CD14-positive monocyte (primary cell): Measurements from ENCODE around the gene TNS4. TPM values are rescaled to one million over a fixed set of nuclear protein-coding genes. Genes with fewer than 3 reads are reported as not detected.

Experiments
- DNase-seq, 3 donors: peaks; one replicate each; pipeline ENCODE4 v3.0.0-alpha.2; 2011 to 2022
- H2AFZ ChIP-seq: 2 replicates; pipeline ENCODE4 v1.6.0; 2012; ENCODE audit warnings: mild to moderate bottlenecking, low read depth, low read length, inconsistent platforms; ENCODE audit not compliant: insufficient read depth, poor library complexity, severe bottlenecking
- H3K27ac ChIP-seq, 2 donors: 1 replicate in 1 of 2; 2 replicates in 1 of 2; pipeline ENCODE4 v1.5.1; 2012 to 2013; ENCODE audit warnings: low read length in 2 of 2, control low read depth in 1 of 2, inconsistent platforms in 1 of 2, low read depth in 1 of 2, mild to moderate bottlenecking in 1 of 2
- H3K27me3 ChIP-seq, 2 donors: one replicate each; pipeline versions ENCODE4 v1.6.0 to v1.6.1; 2011 to 2013; ENCODE audit warnings: low read length in 2 of 2; ENCODE audit not compliant: control insufficient read depth in 2 of 2, insufficient read depth in 2 of 2
- H3K36me3 ChIP-seq, 2 donors: replicated peaks in 1 of 2; 1 replicate in 1 of 2; 2 replicates in 1 of 2; pipeline versions ENCODE4 v1.5.1 to v1.6.1; 2012 to 2013; ENCODE audit warnings: low read length in 2 of 2, control low read depth in 1 of 2, inconsistent platforms in 1 of 2, mild to moderate bottlenecking in 1 of 2; ENCODE audit not compliant: insufficient read depth in 2 of 2, control insufficient read depth in 1 of 2
- H3K4me1 ChIP-seq, 2 donors: 1 replicate in 1 of 2; 2 replicates in 1 of 2; pipeline versions ENCODE4 v1.5.1 to v1.6.1; 2012 to 2013; ENCODE audit warnings: low read length in 2 of 2, control low read depth in 1 of 2, inconsistent platforms in 1 of 2, mild to moderate bottlenecking in 1 of 2, moderate library complexity in 1 of 2; ENCODE audit not compliant: insufficient read depth in 2 of 2, control insufficient read depth in 1 of 2
- H3K4me2 ChIP-seq: replicated peaks from 2 replicates; pipeline ENCODE3; 2012; ENCODE audit warnings: low read length, moderate library complexity, mild to moderate bottlenecking; ENCODE audit not compliant: poor library complexity, severe bottlenecking; ENCODE audit errors: extremely low read depth
- H3K4me3 ChIP-seq, 3 experiments: fragments of 200-600 bp in 1 of 3; sonication (generic) in 1 of 3; replicated peaks in 1 of 3; 1 replicate in 2 of 3; 2 replicates in 1 of 3; pipeline ENCODE4 v1.5.1; 2011 to 2013; ENCODE audit warnings: low read length in 3 of 3, mild to moderate bottlenecking in 3 of 3, control low read depth in 2 of 3, low read depth in 2 of 3, inconsistent platforms in 1 of 3, moderate library complexity in 1 of 3
- H3K79me2 ChIP-seq: 2 replicates; pipeline ENCODE4 v1.6.0; 2012; ENCODE audit warnings: mild to moderate bottlenecking, control low read depth, inconsistent platforms, low read length, moderate library complexity; ENCODE audit not compliant: insufficient read depth
- H3K9ac ChIP-seq: 2 replicates; pipeline ENCODE4 v1.6.0; 2017; ENCODE audit warnings: low read length, mild to moderate bottlenecking; ENCODE audit not compliant: insufficient read depth, poor library complexity, severe bottlenecking
- H3K9me3 ChIP-seq, 2 donors: replicated peaks in 1 of 2; 1 replicate in 1 of 2; 2 replicates in 1 of 2; pipeline versions ENCODE4 v1.5.1 to v1.6.1; 2012 to 2013; ENCODE audit warnings: low read length in 2 of 2, control low read depth in 1 of 2; ENCODE audit not compliant: control insufficient read depth in 1 of 2, insufficient read depth in 1 of 2
- H4K20me1 ChIP-seq: 2 replicates; pipeline ENCODE4 v1.6.0; 2012; ENCODE audit warnings: mild to moderate bottlenecking, low read length, control low read depth, moderate library complexity; ENCODE audit not compliant: insufficient read depth
- H3K27ac Mint-ChIP-seq, 7 donors: one replicate each; pipeline ENCODE4 v1.8.0; 2020; ENCODE audit warnings: mild to moderate bottlenecking in 7 of 7, mixed read lengths in 7 of 7, moderate library complexity in 6 of 7, inconsistent platforms in 2 of 7
- H3K27me3 Mint-ChIP-seq, 3 donors: one replicate each; pipeline ENCODE4 v1.8.0; 2021 to 2022; ENCODE audit warnings: low read depth in 3 of 3, mild to moderate bottlenecking in 3 of 3, mixed read lengths in 3 of 3, moderate library complexity in 3 of 3, inconsistent platforms in 1 of 3
- H3K36me3 Mint-ChIP-seq, 2 donors: one replicate each; pipeline ENCODE4 v1.8.0; 2020; ENCODE audit warnings: mixed read lengths in 2 of 2, inconsistent platforms in 1 of 2, mild to moderate bottlenecking in 1 of 2
- H3K4me1 Mint-ChIP-seq: one replicate; pipeline ENCODE4 v1.8.0; 2020; ENCODE audit warnings: mild to moderate bottlenecking, mixed read lengths
- H3K4me3 Mint-ChIP-seq, 2 donors: one replicate each; pipeline ENCODE4 v1.8.0; 2020; ENCODE audit warnings: mild to moderate bottlenecking in 2 of 2, mixed read lengths in 2 of 2, moderate library complexity in 1 of 2
- H3K9me3 Mint-ChIP-seq, 7 donors: one replicate each; pipeline ENCODE4 v1.8.0; 2020 to 2022; ENCODE audit warnings: mixed read lengths in 7 of 7, mild to moderate bottlenecking in 6 of 7, moderate library complexity in 6 of 7, inconsistent platforms in 2 of 7
- WGBS: methylation state at CpG from one replicate; pipeline ENCODE4 v1.1.5; 2013; ENCODE audit warnings: missing lambda C conversion rate; ENCODE audit not compliant: insufficient coverage; 5-methylcytosine and 5-hydroxymethylcytosine counted together
- intact Hi-C, 2 donors: fragments of 100-400 bp; cut with micrococcal nuclease; formaldehyde crosslinking; loops; one replicate each; pipeline versions ENCODE4 v1.15.0 to v1.15.1; 2023
- polyA plus RNA-seq, 3 donors: library from polyadenylated mRNA; depleted of rRNA in 1 of 3; unstranded in 2 of 3; stranded (reverse) in 1 of 3; fragments of 300-500 nt in 2 of 3; fragments of >200 nt in 1 of 3; fragmentation: Illumina TruSeq in 2 of 3; gene quantifications; 1 replicate in 2 of 3; 2 replicates in 1 of 3; pipeline ENCODE4 v1.2.3, GENCODE V29; 2012 to 2021
- TF ChIP-seq, protein P1 (sequence below): fragments of 200-600 bp; IDR thresholded peaks from one replicate; pipeline ENCODE4 v1.8.0; 2022; ENCODE audit warnings: antibody characterized with exemption, mild to moderate bottlenecking

Gene TNS4
- polyA plus RNA-seq, 3 donors, result not detected

DNA sequence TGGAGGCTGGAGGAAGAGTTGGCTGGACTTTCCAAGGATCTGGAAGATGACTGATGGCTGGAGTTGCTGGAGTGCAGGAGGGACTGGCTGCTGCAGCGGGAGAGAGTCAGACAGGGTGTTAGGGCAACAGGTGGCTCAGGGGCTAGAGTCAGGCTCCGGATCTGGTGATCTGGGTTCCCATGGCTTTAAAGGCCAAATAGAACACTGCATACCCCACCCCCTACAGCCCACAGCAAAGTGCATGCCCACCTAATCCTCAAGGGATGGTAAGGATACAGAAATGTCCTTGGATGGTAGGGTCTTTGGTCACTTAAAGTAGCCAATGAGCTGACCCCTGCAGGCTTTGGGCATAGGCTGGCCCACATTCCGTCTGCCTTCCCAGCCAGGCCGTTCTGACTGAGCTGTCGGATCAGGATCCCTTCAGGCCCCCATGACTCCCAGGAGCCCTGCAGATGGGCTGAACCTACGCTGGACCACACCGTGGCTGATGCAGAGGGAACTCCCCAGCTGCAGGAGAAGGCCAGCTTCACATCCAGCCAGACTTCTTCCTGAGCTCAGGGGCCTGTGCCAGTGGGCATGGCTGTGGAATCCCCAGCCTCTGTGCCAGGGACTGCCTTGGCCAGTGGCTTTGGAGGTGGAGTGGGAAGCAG, 13.9 kb downstream of the TNS4 start:
- Histone ChIP-seq H3K9ac (no peak overlapping the region), H2AFZ (no peak overlapping the region), H3K4me3 (no peak overlapping the region), H3K9me3 (no peaks in the 10 kb centered on the region), H3K36me3 (no peaks in the 10 kb centered on the region), H3K27me3 (peaks cover 0 to 6% of the 10 kb centered on the region in 2 donors), H4K20me1 (no peaks in the 10 kb centered on the region), H3K4me2 (no peak overlapping the region), H3K79me2 (no peaks in the 10 kb centered on the region), H3K4me1 (peaks cover 6 to 22% of the 10 kb centered on the region in 2 donors), H3K27ac (no peak overlapping the region)
- Mint-ChIP-seq H3K27ac (peak overlapping the region in 3 of 7 donors; percentile 6 to 62 (median 7)), H3K27me3 (peaks cover 14 to 33% (median 24%) of the 10 kb centered on the region in 3 donors), H3K4me3 (no peak overlapping the region), H3K9me3 (peaks cover 0 to 2% (median 0%) of the 10 kb centered on the region in 7 donors), H3K36me3 (no peaks in the 10 kb centered on the region), H3K4me1 (peaks cover 33% of the 10 kb centered on the region)
- intact Hi-C loops, result no loop called here
- 100% methylated on average over 4 of the region's 7 CpGs for WGBS
- TF ChIP-seq, protein P1, sequence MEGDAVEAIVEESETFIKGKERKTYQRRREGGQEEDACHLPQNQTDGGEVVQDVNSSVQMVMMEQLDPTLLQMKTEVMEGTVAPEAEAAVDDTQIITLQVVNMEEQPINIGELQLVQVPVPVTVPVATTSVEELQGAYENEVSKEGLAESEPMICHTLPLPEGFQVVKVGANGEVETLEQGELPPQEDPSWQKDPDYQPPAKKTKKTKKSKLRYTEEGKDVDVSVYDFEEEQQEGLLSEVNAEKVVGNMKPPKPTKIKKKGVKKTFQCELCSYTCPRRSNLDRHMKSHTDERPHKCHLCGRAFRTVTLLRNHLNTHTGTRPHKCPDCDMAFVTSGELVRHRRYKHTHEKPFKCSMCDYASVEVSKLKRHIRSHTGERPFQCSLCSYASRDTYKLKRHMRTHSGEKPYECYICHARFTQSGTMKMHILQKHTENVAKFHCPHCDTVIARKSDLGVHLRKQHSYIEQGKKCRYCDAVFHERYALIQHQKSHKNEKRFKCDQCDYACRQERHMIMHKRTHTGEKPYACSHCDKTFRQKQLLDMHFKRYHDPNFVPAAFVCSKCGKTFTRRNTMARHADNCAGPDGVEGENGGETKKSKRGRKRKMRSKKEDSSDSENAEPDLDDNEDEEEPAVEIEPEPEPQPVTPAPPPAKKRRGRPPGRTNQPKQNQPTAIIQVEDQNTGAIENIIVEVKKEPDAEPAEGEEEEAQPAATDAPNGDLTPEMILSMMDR, result no peak
- DNase-seq, result no peak

- no peak overlapping the region for H3K4me3 ChIP-seq
- no peaks in the 10 kb centered on the region for H4K20me1 ChIP-seq
- H3K4me3 Mint-ChIP-seq, result peak overlapping the region in 1 of 2 donors; percentile 23
- peaks cover 34% of the 10 kb centered on the region for H3K4me1 Mint-ChIP-seq
- peaks cover 0 to 2% (median 0%) of the 10 kb centered on the region in 7 donors for H3K9me3 Mint-ChIP-seq
- 83% methylated on average over 9 of the region's 12 CpGs for WGBS
- peaks cover 6 to 22% of the 10 kb centered on the region in 2 donors for H3K4me1 ChIP-seq
- TF ChIP-seq, protein P1, result no peak
- H3K27me3 Mint-ChIP-seq, result peaks cover 12 to 29% (median 29%) of the 10 kb centered on the region in 3 donors
- no peak overlapping the region for H3K9ac ChIP-seq
- H3K27ac Mint-ChIP-seq, result peak overlapping the region; percentile 31 to 83 (median 66)
- H3K4me2 ChIP-seq, result no peak overlapping the region
- no peaks in the 10 kb centered on the region for H3K36me3 Mint-ChIP-seq
- no peak overlapping the region for H3K27ac ChIP-seq
- H3K9me3 ChIP-seq, result no peaks in the 10 kb centered on the region
- no peak overlapping the region for H2AFZ ChIP-seq
- peak; percentile 40 to 58 (median 48) for DNase-seq
- no peaks in the 10 kb centered on the region for H3K79me2 ChIP-seq
- no peaks in the 10 kb centered on the region for H3K36me3 ChIP-seq
- peaks cover 0 to 6% of the 10 kb centered on the region in 2 donors for H3K27me3 ChIP-seq
- intact Hi-C loops, result no loop called here
Measured at GRCh38 chr17:40486522-40487370, 14.7 kb downstream of the TNS4 start.
